Stimulated activated CD4-positive, alpha-beta T cell treated with anti-CD3 and anti-CD28 coated beads, Interleukin-12 subunit alpha, Interleukin-12 subunit beta, amount 100 ng/mL, for 48 hours (primary cell): Measurements from ENCODE around the gene CYP46A1.

Experiments used
- DNase-seq, 3 donors: peaks; one replicate each; pipeline ENCODE4 v3.0.0-alpha.2; 2020; ENCODE audit warnings: low read depth in 2 of 3, low spot score in 1 of 3

Gene CYP46A1

GRCh38 chr14:99728231-99728920 lies 44.3 kb downstream of the CYP46A1 start:
- no peak for DNase-seq

GRCh38 chr14:99728981-99729451 lies 44.9 kb downstream of the CYP46A1 start:
- DNase-seq, result no peak

GRCh38 chr14:99729991-99730875 lies 46.1 kb downstream of the CYP46A1 start:
- peak; percentile 40 to 76 (median 59) for DNase-seq

GRCh38 chr14:99730876-99731546 lies 46.9 kb downstream of the CYP46A1 start:
- no peak for DNase-seq

GRCh38 chr14:99731547-99732435 lies 47.7 kb downstream of the CYP46A1 start:
- DNase-seq, result no peak

GRCh38 chr14:99732436-99733210 lies 48.5 kb downstream of the CYP46A1 start:
- DNase-seq, result no peak

GRCh38 chr14:99733211-99733539 lies 49.1 kb downstream of the CYP46A1 start:
- DNase-seq, result no peak

GRCh38 chr14:99733540-99734405 lies 49.7 kb downstream of the CYP46A1 start:
- no peak for DNase-seq

- DNase-seq, result no peak
These were observed 50.4 kb downstream of the CYP46A1 start for GRCh38 chr14:99734406-99735051.

GRCh38 chr14:99735189-99736135 lies 51.4 kb downstream of the CYP46A1 start:
- no peak for DNase-seq

- no peak for DNase-seq
These were observed 52.7 kb downstream of the CYP46A1 start for GRCh38 chr14:99736603-99737371.

- DNase-seq, result no peak
These were observed 53.4 kb downstream of the CYP46A1 start for GRCh38 chr14:99737451-99737951.

GRCh38 chr14:99737956-99738667 lies 54.0 kb downstream of the CYP46A1 start:
- no peak for DNase-seq

- DNase-seq, result no peak
These were observed 56.3 kb downstream of the CYP46A1 start for GRCh38 chr14:99740411-99740810.

- DNase-seq, result no peak
These were observed 57.3 kb downstream of the CYP46A1 start for GRCh38 chr14:99741227-99741976.
